NCI-H2227 (cell line): ENCODE results near the gene GPR83.
"Not testable (repeated sequence)": the region's sequence is repeated elsewhere in the genome, so short reads cannot be mapped to it uniquely, and the experiment has no call there.

Experiments
- DNase-seq: peaks from one replicate; lab custom pipeline; 2025; ENCODE audit not compliant: unreplicated experiment; lab: John Stamatoyannopoulos, UW

GPR83 gene

DNA sequence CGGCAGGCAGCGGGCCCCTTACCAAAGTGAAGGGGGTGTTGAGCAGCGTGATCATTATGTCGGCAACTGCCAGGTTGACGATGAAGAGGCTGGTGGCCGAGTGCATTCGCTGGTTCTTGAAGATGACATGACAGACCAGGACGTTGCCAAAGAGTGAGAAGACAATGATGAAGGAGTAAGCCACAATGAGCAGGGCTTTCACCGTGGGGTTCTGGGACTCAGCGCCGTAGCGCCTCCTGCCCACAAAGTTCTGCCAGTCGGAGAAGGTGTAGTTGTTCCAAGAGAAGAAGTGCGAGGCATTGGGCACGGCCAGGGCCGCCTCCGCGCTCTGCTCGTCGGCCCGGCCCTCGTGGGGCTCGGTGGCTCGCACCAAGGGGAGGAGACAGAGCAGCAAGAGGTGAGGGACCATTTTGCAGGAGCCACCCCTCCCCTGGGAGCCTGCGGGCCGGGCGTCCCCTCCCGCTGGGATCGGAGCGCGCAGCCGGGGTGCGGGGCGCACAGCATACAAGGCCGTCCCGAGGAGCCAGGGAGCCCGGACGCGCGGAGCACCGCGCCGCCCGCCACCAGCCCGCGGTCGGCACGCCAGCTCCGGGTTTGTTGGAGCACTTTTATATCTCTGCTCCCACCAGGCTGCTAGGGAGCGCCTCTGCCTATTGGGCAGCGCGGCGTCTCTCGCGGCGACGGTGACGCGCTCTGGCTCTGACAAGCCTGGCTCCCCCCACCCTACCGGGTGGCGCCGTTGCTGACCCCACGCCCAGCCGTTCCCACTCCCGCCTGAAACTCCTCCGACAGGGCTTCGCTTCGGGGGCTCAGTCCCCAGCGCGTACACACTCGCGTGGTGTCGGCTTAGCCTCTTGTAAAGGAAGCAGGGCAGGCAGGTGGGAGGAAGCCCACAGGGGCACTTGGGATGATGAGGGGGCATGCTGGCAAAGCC, at the start of gene GPR83:
TSS of gene GPR83 (minus strand) at position 581 of the 934 bp plus-strand sequence. CDS start at position 409, 172 bp downstream.
- peak; percentile 38 for DNase-seq

DNA sequence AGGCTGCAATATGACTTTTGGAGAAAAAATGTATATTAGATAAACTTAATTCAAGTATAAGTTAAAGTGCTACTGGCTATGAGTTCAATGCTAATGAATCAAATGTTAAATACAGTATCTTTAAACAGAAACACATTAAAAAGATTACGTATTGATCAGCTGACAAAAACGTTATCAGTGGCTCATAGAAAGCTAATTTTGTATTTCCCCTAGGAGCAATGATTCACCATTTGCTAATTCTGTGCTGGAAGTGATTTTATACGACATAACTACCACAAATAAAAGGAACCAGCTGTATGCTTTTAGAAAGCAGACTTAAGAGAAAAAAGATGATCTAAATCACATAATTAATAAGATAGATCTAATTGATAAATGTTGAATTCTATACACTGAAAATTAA, 48.8 kb upstream of the GPR83 start:
- DNase-seq = no peak

- DNase-seq = no peak
Observed at GRCh38 chr11:94449437-94449836, 48.2 kb upstream of the GPR83 start.

- no peak for DNase-seq
Observed at GRCh38 chr11:94449029-94449428, 47.8 kb upstream of the GPR83 start.

- DNase-seq = peak; percentile 26
Observed at GRCh38 chr11:94447149-94447548, 45.9 kb upstream of the GPR83 start.

DNA sequence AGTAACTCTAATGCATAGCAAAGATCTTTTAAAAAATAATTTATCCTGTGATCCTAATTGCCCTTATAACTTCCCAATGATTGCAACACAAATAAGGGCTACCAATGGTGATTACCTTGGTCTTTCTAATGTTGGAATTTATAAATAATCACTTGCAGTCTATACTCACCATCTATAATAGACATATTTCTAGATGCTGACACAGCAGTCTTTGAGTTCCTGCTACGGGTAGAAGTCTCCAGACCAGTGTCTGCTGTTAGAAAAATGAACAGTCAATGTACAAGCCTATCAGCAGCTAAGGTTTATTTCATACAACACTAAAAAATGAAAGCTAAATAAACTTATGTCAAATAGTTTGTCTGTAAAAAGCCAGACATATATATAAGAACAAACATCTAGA, 44.4 kb upstream of the GPR83 start:
- DNase-seq = no peak

DNA sequence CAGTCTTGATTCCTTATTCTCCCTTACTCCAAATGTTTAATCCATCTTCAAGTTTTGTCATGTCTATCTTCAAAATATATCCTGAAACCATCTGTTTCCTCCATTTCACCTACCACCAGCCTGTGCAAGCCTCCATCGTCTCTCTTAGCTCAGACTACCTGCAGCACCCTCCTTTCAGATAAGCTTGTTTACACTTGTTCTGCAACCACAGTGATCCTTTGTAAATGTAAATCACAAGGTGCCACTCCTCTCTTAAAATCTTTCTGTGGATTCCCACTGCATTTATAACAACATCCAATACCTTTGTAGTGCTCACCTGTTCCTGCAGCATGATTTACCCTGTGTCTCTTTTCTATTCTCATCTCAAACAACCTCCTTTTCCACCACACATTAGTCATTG, 31.8 kb upstream of the GPR83 start:
- DNase-seq = no peak

DNA sequence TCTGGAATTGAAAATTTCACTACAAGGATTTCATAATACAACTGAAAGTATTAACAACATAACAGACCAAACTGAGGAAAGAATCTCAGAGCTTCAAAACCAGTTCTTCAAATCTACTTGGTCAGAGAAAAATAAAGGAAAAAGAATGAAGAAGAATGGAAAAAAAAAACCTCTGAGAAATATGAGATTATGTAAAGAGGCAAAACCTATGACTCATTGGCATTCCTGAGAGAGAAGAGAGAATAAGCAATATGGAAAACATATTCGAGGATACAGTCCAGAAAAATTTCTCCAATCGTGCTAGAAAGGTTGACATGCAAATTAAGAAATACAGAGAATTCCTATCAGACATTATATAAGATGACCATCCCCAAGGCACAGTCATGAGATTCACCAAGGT, 23.4 kb upstream of the GPR83 start:
- DNase-seq = no peak

- DNase-seq = no peak
Observed at GRCh38 chr11:94424011-94424410, 22.8 kb upstream of the GPR83 start.

DNA sequence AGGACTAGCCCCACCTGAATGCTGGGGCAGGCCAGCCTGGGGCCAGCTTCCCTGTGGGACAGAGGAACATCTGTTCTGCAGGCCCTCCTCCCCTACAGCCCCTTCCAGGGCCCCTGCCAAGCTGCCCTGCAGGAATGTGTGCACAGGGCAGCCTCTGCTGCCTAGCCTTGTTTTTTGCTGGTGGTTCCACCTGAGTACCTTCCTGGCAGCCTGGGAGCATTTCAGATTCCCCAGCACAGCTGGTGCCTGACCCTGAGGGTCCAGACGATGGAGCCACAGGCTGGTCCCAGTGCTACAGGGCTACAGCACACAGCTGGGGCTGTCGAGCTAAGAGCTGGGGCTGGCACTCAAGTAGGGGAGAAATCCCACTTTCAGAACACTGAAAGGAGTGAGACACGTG, 22.3 kb upstream of the GPR83 start:
- no peak for DNase-seq

DNA sequence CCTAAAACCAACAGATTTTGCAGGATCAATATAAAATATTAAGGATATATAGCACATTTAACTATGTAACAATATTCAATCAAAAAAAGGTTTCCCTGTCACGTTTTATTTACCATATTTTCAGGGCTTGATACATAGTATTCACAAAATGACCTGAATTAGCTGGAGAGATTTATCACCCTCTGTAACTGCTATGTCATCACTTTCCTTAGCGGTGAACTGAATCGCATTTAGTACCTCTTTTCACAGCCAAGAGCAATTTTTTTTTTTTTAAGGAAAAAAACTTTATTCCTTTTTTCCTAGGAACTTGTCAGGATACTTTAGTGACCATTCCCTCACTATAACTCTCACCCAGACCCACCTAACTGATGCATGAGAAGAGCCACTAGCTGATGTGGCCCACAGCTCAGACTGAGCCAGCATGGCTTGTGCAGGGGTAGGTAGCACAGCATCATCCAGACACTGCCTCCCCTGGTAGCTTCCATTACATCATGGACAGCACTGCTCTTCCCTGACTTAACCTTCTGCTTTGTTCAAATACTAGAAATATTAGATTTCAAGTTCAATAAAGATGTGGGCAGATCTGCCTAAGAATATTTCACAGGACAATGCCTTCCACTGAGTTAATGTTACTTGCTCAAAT, 17.0 kb upstream of the GPR83 start:
- DNase-seq = no peak

GRCh38 chr11:94417386-94417987, 16.3 kb upstream of the GPR83 start:
- peak; percentile 4 for DNase-seq

- DNase-seq = no peak
Observed at GRCh38 chr11:94405062-94405833, 4.0 kb upstream of the GPR83 start.

GRCh38 chr11:94402355-94402754, 1.1 kb upstream of the GPR83 start:
- DNase-seq = no peak

- DNase-seq = no peak
Observed at GRCh38 chr11:94401773-94402265, 600 bp upstream of the GPR83 start.

GRCh38 chr11:94400457-94400838, 771 bp downstream of the GPR83 start:
- DNase-seq = no peak

DNA sequence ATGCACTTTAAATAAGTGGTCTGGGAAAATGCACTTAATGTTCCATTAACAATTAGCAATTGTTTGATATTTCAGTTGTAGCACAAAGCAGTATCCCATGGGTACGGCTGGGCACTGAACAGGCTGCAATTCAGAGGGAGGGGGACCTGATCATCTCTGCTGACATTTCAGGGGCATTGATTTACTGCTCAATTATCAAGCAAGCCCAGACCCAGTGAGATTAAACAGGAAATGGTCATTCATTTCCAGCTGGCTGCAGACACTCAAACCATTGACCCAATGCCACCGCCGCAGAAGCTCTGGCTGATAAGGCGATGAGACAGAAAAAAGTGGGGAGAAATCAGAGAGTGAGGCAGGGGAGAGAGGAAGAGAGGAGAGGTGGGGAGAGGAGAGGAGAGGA, 1.2 kb downstream of the GPR83 start:
- no peak for DNase-seq

DNA sequence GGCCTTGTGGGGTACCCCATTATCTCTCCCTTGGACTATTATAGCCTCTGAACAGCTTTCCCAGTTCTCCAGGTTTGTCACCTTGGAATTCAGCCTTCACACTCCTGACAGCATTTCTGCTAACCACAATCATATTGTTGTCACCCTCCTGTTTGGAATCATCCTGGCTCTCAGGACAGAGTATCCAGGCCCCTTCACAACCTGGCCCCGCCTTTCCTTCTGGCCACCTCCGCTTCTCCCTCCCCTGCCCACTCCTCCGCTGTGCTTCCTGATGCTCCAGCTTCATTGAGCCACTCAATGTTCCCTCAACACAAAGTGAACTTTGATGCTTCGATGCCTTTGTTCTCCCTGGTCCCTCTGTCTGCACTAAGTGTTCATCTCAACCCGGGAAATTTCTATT, 3.1 kb downstream of the GPR83 start:
- no peak for DNase-seq

DNA sequence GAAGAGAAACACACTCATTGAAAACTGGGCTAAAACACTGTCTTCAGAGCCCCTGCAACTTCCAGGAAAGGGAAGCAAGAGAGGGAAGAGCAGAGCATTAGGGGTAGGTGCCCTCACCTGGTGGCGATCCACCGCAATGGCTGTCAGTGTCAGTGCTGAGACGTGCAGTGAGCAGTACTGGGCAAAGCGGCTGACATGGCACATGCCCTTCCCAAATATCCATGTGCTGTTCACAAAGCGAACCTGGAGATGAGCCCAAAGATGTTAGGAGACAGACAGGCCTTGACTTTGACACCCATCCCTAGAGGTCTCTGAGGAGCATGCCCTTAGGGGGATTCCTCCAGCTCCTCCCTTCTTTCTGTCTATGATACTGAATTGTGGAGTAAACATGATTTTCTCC, 4.9 kb downstream of the GPR83 start:
- no peak for DNase-seq

DNA sequence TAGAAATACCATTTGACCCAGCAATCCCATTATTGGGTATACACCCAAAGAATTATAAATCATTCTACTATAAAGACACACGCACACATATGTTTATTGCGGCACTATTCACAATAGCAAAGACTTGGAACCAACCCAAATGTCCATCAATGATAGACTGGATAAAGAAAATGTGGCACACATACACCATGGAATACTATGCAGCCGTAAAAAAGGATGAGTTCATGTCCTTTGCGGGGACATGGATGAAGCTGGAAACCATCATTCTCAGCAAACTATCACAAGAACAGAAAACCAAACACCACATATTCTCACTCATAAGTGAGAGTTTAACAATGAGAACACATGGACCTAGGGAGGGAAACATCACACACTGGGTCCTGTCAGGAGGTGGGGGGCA, 9.3 kb downstream of the GPR83 start:
- not testable (repeated sequence) for DNase-seq

DNA sequence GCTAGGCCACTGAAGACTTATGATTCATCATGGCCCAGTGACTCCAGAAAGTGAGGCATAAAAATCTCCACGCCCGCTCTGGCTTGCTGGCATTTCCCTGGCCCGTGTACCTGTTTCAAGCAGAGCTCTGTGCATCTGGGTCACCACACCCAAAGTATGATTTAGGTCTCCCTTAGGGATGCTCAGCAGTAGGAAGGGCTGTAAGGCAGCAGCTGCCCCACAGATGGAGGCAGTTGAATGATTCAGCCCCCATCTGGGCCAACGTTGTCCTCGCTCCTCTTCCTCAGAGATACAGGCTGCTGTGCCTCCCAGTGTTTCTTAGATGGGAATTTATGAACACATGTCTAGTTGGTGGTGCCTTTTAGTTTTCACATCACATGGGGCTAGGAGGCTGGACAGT, 21.6 kb downstream of the GPR83 start:
- DNase-seq = no peak
